GM12892 (cell line): ENCODE results near the gene SNX32.

Experiments
- POLR2A ChIP-seq: IDR thresholded peaks from 2 replicates; pipeline ENCODE4 v1.6.1; 2011; ENCODE audit warnings: low read depth, low read length, control low read depth
- POLR2AphosphoS5 ChIP-seq: IDR thresholded peaks from 2 replicates; pipeline ENCODE4 v1.6.1; 2011; ENCODE audit warnings: low read depth, low read length, control low read depth
- TAF1 ChIP-seq: IDR thresholded peaks from 2 replicates; pipeline ENCODE4 v1.6.1; 2011; ENCODE audit warnings: low read depth, mild to moderate bottlenecking, control low read depth, low read length, borderline replicate concordance

- no peak for TF ChIP-seq POLR2A
- TF ChIP-seq POLR2AphosphoS5, result no peak
- no peak for TF ChIP-seq TAF1
These were observed 62.6 kb downstream of the SNX32 start for GRCh38 chr11:65896034-65896999.
